MCF 10A (cell line): ENCODE results near the gene SLC49A4. TPM values are rescaled to one million over a fixed set of nuclear protein-coding genes. Genes with fewer than 3 reads are reported as not detected.

Experiments
- BruUV-seq: library from RNA; stranded (reverse); fragments of 400-500 nt; replicated peaks from 2 replicates; lab custom pipeline; 2021; lab: Mats Ljungman, UMichigan
- CTCF ChIA-PET: fragments of 300-600 bp; sonication (Branson Sonifier 250); formaldehyde crosslinking; extraction: SDS; loops from one replicate; lab custom pipeline; 2021; ENCODE audit warnings: antibody characterized with exemption, inconsistent platforms; lab: Yijun Ruan, JAX
- POLR2A ChIA-PET: fragments of 300-600, 350-650 bp; sonication (Branson Sonifier 250); formaldehyde crosslinking; extraction: SDS; loops from one replicate; lab custom pipeline; 2020; ENCODE audit warnings: antibody characterized with exemption, inconsistent platforms; lab: Yijun Ruan, JAX
- DNase-seq: peaks from one replicate; pipeline ENCODE4 v3.0.0-alpha.2; 2018; ENCODE audit not compliant: unreplicated experiment
- H3K27ac Mint-ChIP-seq: one replicate; pipeline ENCODE4 v1.8.0; 2022; ENCODE audit warnings: mild to moderate bottlenecking, low read depth, mixed read lengths; ENCODE audit not compliant: unreplicated experiment
- H3K27me3 Mint-ChIP-seq: one replicate; pipeline ENCODE4 v1.8.0; 2022; ENCODE audit warnings: mixed read lengths; ENCODE audit not compliant: insufficient read depth, unreplicated experiment
- H3K36me3 Mint-ChIP-seq: one replicate; pipeline ENCODE4 v1.8.0; 2022; ENCODE audit warnings: mild to moderate bottlenecking, moderate library complexity, mixed read lengths; ENCODE audit not compliant: insufficient read depth, unreplicated experiment
- H3K4me1 Mint-ChIP-seq: one replicate; pipeline ENCODE4 v1.8.0; 2022; ENCODE audit warnings: mixed read lengths; ENCODE audit not compliant: insufficient read depth, unreplicated experiment
- H3K4me3 Mint-ChIP-seq: one replicate; pipeline ENCODE4 v1.8.0; 2022; ENCODE audit warnings: mild to moderate bottlenecking, moderate library complexity, mixed read lengths; ENCODE audit not compliant: unreplicated experiment
- H3K9me3 Mint-ChIP-seq: one replicate; pipeline ENCODE4 v1.8.0; 2022; ENCODE audit warnings: mixed read lengths; ENCODE audit not compliant: unreplicated experiment
- intact Hi-C: fragments of 100-400 bp; cut with micrococcal nuclease; formaldehyde crosslinking; loops from 2 replicates; pipeline ENCODE4 v1.14.1; 2022
- total RNA-seq: library from RNA; stranded (reverse); gene quantifications from 2 replicates; pipeline ENCODE4 v1.2.3, GENCODE V29; 2022
- TF ChIP-seq, protein P1 (sequence below): fragments of 200-600 bp; IDR thresholded peaks from one replicate; pipeline ENCODE4 v1.8.0; 2022; ENCODE audit warnings: antibody characterized with exemption, mild to moderate bottlenecking; ENCODE audit not compliant: unreplicated experiment

SLC49A4 gene
- total RNA-seq, 1 experiment from 2014 or later = 11.4 TPM

DNA sequence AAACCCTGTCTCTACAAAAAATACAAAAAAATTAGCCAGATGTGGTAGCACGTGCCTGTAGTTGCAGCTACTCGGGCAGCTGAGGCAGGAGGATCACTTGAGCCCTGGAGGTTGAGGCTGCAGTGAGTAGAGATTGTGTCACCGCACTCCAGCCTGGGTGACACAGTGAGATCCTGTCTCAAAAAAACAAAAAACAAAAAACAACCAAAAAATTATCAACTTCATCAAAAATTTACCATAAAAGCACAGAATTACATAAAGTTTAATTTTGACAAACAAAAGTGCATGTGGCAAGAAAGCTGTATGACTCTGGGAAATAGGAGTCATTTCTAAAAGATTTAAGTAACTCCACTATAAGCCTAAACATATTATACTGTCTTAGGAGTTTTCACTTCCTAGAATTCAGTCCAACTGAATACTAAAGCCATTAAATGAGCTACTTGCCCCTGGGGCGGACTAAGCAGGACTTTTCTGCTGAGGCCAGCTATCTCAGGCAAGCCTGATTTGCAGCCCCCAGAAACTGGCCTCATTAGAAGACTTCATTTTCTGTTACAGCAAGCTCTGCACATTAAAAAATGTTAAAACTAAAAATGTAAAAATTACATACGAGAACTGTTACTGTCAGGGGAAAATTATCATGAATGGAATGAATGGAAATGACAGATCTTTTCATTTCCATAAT lies 24.2 kb upstream of the SLC49A4 start:
- TF ChIP-seq, protein P1, sequence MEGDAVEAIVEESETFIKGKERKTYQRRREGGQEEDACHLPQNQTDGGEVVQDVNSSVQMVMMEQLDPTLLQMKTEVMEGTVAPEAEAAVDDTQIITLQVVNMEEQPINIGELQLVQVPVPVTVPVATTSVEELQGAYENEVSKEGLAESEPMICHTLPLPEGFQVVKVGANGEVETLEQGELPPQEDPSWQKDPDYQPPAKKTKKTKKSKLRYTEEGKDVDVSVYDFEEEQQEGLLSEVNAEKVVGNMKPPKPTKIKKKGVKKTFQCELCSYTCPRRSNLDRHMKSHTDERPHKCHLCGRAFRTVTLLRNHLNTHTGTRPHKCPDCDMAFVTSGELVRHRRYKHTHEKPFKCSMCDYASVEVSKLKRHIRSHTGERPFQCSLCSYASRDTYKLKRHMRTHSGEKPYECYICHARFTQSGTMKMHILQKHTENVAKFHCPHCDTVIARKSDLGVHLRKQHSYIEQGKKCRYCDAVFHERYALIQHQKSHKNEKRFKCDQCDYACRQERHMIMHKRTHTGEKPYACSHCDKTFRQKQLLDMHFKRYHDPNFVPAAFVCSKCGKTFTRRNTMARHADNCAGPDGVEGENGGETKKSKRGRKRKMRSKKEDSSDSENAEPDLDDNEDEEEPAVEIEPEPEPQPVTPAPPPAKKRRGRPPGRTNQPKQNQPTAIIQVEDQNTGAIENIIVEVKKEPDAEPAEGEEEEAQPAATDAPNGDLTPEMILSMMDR = no peak
- Mint-ChIP-seq H3K27me3 (no peaks in the 10 kb centered on the region), H3K4me3 (no peak overlapping the region), H3K9me3 (no peaks in the 10 kb centered on the region), H3K27ac (no peak overlapping the region), H3K36me3 (peaks cover 24% of the 10 kb centered on the region), H3K4me1 (peaks cover 14% of the 10 kb centered on the region)
- no peak for DNase-seq
- BruUV-seq = no TSS peak
- CTCF ChIA-PET = interaction anchor here (0.6 to 1.3 kb wide), 3 partner anchors 14 to 207 kb away, joined by 3 to 5 read pairs (median 3); no protein-coding TSS in a partner anchor
- intact Hi-C loops = no loop called here
- POLR2A ChIA-PET = interaction anchor here (0.5 to 1.3 kb wide), 2 partner anchors 20 to 416 kb away, joined by 3 read pairs; no protein-coding TSS in a partner anchor

DNA sequence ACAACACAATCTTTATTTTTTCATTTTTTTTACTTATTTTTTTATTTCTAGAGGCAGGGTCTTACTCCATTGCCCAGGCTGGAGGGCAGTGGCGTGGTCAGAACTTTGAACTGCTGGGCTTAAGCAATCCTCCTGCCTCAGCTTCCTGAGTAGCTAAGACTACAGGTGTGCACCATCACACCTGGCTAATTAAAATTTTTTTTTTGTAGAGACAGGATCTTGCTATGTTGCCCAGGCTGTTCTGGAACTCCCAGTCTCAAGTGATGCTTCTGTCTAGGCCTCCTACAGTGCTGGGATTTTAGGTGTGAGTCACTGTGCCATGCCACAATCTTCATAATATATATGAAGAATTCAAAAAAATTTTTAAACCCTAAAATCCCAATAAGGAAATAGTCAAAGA lies 22.0 kb upstream of the SLC49A4 start:
- CTCF ChIA-PET = interaction anchor here (0.8 to 1.7 kb wide), 3 partner anchors 12 to 18 kb away, joined by 3 to 4 read pairs (median 4); no protein-coding TSS in a partner anchor

DNA sequence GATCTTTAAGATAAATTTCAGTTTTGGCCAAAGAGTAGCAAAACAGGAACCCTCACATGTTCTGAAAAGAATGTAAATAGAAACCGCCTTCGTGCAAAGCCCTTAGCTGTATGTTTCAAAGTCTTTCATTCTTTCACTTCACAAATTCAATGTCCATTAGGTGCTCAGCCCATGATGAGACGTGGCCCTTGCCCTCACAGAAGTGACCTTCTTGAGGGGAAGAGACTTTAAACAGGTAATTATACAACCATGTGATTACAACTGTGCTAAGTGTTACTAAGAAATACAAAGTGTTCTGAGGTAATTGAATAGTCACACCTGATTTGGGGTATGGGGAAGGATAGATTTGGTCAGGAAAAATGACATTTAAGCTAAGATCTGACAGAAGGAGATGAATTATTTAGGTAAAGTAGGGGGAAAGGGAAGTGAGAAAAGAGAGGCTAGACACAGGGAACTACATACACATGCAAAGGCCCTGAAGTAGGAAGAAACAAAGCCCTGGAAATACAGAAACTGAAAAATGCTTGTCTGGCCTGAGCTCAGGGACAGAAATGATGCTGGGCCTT lies 20.8 kb upstream of the SLC49A4 start:
- POLR2A ChIA-PET = interaction anchor here (0.7 to 1.4 kb wide), 3 partner anchors 13 to 162 kb away, joined by 3 to 4 read pairs (median 4); no protein-coding TSS in a partner anchor
- Mint-ChIP-seq H3K9me3 (no peaks in the 10 kb centered on the region), H3K4me1 (peaks cover 7% of the 10 kb centered on the region), H3K27me3 (no peaks in the 10 kb centered on the region), H3K4me3 (no peak overlapping the region), H3K27ac (no peak overlapping the region), H3K36me3 (peaks cover 20% of the 10 kb centered on the region)
- intact Hi-C loops = no loop called here
- CTCF ChIA-PET = interaction anchor here (0.6 to 1.7 kb wide), 4 partner anchors 11 to 167 kb away, joined by 3 to 7 read pairs (median 4); no protein-coding TSS in a partner anchor
- TF ChIP-seq, protein P1 = no peak
- BruUV-seq = no TSS peak
- no peak for DNase-seq

More for the DNA sequence above, 22.0 kb upstream of the SLC49A4 start:
- H3K4me1 Mint-ChIP-seq = peaks cover 14% of the 10 kb centered on the region
- intact Hi-C loops = no loop called here
- BruUV-seq = no TSS peak
- no peak overlapping the region for H3K4me3 Mint-ChIP-seq
- H3K36me3 Mint-ChIP-seq = peaks cover 22% of the 10 kb centered on the region
- no peaks in the 10 kb centered on the region for H3K27me3 Mint-ChIP-seq
- DNase-seq = no peak
- TF ChIP-seq, protein P1 = no peak
- no peaks in the 10 kb centered on the region for H3K9me3 Mint-ChIP-seq
- POLR2A ChIA-PET = interaction anchor here (0.9 to 1.0 kb wide), 2 partner anchors 12 to 21 kb away, joined by 5 to 6 read pairs; partner anchors contain the start of gene HSPBAP1
- no peak overlapping the region for H3K27ac Mint-ChIP-seq

DNA sequence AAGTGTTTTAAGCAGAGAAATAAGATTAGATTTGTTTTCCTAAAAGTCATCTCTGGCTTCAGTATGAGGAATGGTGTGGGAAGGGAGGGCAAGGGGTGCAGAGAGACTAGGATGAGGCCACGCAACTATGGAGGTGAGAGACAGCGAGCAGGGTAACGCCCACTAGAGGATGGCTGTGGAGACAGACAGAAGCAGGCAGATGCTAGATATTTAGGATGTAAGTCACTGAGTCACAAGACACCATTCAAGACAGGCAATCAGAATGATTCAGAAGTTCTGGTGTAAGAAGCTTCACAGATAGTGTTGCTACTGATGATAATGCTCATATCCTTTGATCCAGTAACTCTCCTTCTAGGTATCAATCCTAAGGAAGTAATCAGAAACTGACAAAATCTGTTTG lies 20.3 kb upstream of the SLC49A4 start:
- H3K36me3 Mint-ChIP-seq = peaks cover 15% of the 10 kb centered on the region
- H3K27me3 Mint-ChIP-seq = no peaks in the 10 kb centered on the region
- peaks cover 7% of the 10 kb centered on the region for H3K4me1 Mint-ChIP-seq
- no peak overlapping the region for H3K27ac Mint-ChIP-seq
- TF ChIP-seq, protein P1 = no peak
- POLR2A ChIA-PET = interaction anchor here (0.9 to 1.4 kb wide), 3 partner anchors 12 to 17 kb away, joined by 3 to 4 read pairs (median 3); no protein-coding TSS in a partner anchor
- H3K4me3 Mint-ChIP-seq = no peak overlapping the region
- DNase-seq = no peak
- intact Hi-C loops = no loop called here
- CTCF ChIA-PET = interaction anchor here (0.7 to 1.7 kb wide), 3 partner anchors 10 to 791 kb away, joined by 3 to 7 read pairs (median 4); no protein-coding TSS in a partner anchor
- no TSS peak for BruUV-seq
- no peaks in the 10 kb centered on the region for H3K9me3 Mint-ChIP-seq
